Measurements from ENCODE around the gene STMN3.

Gene STMN3

DNA sequence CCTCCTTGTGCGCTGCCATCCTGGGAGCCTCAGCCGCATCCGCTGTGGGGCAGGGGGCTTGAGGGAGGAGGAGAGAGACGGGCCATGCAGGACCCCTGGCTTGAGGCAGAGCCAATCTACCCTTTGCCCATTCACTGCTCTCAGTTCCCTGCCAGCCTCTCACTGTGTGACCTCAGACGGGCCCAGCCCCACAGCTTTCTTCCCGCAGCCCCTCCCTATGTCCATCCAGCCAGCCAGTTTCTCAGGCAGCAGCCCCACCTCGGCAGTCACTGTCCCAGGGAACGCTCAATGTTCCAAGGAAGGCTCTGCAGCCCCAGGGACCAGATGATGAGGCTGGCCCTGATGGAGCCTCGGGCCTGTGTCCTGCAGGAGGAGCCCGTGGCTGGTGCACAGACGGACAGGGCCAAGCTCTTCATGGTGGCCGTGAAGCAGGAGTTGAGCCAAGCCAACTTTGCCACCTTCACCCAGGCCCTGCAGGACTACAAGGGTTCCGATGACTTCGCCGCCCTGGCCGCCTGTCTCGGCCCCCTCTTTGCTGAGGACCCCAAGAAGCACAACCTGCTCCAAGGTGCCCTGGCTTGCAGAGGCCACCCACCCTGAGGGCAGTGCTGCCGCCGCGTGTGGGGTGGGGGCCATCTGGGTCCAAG, 39.3 kb upstream of the STMN3 start:
- no peak for DNase-seq (ENCODE audit: low spot score)

DNA sequence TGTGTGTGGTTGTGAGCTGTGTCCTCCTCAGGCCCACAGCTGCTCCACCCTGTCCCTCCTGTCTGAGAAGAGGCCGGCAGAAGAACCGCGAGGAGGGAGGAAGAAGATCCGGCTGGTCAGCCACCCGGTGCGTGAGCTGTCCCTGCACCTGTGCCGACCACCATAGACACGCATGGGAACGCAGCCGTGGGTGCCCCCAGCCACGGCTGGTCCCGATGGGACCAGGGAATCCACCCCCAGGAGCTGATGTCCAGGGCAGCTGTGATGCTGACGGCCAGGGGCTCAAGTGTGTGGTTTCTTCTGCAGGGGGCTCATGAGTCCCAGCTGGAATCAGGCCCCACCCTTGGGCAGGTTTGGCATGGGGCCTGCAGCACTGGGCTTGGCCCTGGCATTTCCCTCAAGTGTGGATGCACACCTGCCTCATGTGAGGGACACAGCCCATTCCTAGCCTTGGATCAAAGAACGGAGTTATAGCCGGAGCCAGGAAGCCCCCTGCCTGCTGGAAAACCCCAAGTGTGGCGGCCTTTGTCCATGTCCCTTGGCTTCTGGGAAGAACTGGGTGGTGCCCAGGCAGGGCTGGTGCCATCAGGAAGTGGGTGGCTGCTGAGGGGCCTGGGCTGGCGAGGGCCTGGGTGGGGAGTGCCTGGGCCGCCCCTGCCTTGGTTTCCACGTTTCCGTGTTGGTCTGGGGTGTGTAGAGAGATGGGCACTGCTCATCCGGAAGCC, 38.6 kb upstream of the STMN3 start:
- DNase-seq (ENCODE audit: low spot score) = no peak

DNA sequence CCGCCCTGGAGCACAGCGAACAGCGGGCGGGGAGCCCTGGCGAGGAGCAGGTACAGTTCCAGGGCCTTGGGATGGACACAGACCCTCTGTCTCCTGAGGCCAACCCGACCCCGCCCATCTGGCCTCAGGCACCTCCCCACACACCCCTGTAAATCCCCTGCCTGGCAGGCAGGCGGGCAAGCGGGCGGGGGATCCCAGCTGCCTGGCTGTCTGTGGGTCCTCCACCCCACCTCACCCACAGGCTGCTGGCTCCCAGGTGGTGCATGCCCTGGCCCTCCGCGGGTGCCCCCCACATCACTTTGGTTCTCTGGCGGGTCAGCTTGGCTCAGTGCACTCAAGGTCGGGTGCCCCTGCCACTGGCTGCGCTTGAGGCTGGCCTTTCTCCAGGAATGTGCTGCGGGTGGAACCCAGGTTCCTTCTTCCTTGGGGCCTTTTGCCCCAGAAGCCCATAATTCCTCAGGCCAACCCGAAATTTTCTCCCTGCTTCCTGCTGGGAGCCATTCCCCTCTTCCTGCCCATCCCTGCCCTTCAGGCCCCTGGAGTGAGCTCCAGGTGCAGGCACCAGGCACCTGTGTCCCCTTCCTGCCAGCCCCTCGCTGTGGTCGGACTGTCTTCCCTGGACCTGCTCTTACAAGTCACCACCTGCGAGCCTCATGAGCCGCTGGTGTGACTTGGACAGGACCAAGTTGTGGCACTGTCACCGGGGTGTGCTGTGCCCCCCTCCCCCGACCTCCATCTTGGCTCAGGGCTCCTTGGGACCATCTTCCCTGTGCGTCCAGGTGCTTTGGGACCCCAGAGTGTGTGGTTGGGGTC, 37.9 kb upstream of the STMN3 start:
- DNase-seq (ENCODE audit: low spot score) = no peak

DNA sequence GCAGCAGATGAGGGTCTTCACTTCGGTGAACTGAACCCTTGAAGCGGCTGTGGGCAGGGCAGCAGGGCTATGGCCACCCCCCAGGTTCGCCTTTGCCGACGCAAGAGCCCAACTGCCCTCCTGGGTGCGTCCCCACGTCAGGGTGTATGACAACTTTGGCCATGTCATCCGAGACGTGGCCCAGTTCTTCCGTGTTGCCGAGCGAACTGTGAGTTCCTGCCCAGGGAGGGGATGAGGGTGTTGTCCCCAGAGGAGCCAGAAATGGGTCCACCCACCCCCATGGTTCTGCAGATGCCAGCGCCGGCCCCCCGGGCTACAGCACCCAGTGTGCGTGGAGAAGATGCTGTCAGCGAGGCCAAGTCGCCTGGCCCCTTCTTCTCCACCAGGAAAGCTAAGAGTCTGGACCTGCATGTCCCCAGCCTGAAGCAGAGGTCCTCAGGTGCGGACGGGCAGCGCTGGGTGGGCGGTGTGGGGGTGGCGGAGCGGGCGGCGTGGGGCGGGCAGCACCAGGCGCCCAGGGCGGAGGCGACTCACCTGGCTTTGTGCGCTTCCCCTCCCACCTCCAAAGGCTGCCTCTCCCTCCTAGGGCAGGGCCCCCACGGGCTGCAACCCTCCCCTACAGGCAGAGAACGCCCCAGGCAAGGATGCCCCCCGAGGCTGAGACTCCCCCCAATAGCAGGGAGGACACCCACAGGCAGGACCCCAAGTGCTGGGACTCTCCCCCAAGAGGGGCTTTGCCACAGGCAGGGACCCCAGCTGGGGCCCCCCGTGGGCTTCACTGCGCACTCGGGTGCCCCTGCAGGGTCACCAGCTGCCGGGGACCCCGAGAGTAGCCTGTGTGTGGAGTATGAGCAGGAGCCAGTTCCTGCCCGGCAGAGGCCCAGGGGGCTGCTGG, 37.0 kb upstream of the STMN3 start:
- no peak for DNase-seq (ENCODE audit: low spot score)

DNA sequence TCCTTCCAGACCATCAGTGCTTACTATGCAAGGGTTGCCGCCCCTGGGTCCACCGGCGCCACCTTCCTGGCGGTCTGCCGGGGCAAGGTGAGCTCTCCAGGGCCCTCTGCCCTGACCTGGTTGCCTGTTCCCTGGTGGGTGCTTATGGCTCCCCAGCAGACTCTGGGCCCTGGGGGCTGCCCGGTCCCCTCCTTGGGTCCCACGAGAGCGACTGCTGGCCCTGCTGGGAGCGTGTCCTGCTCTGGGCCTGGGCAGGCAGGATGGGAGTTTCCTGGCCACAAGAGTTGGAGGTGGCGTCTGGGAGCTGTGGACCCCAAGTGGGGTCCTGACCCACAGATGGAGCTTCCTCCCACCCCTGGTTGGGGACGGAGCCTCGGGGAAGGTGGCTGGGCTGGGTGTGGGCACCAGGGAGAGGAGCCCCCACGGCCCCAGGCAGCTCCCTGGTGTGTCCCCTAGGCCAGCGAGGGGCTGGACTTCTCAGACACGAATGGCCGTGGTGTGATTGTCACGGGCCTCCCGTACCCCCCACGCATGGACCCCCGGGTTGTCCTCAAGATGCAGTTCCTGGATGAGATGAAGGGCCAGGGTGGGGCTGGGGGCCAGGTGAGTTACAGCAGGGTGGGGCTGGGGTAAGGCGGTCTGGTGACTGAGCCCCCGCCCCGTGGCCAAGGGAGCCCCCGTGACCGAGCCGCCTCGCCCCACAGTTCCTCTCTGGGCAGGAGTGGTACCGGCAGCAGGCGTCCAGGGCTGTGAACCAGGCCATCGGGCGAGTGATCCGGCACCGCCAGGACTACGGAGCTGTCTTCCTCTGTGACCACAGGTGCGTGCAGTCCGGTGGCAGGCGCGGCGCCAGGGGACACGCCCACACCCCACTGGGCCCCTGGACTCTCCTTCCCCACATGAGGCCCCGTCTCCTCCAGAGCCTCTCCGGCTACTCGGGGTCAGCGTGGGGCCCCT, 36.1 kb upstream of the STMN3 start:
- DNase-seq (ENCODE audit: low spot score) = no peak

DNA sequence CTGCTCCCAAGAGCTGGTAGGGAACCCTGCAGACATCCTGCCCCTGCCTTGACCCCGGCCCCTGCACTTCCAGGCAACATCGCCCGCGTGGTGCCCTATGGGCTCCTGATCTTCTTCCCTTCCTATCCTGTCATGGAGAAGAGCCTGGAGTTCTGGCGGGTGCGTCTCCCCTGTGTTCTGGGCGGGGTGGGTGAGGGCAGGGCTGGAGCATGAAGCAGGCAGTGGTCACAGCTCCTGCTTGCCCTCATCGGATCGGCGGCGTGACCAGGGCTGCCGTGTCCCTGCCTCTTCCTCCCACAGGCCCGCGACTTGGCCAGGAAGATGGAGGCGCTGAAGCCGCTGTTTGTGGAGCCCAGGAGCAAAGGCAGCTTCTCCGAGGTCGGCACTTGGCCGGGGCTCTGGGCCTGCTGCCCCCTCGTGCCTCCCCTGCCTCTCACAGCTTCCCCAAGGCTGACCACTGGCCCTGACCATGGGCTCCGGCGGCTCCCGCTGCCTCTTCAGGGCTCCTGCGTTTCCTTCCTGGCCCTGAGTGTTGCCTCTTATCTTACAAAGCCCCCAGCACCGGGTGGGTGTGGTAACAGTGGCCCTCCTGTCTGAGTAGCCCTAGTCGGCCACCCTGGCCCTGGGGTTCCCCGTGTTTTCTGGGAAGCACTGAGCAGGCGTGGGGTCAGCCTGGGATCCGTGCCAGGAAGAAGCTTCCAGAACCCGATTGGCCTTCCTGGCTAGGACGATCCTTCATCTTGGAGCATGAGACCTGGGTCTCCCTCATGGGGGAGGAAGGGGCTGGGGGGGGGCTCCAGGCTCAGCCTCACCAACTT, 35.2 kb upstream of the STMN3 start:
- no peak for DNase-seq (ENCODE audit: low spot score)

DNA sequence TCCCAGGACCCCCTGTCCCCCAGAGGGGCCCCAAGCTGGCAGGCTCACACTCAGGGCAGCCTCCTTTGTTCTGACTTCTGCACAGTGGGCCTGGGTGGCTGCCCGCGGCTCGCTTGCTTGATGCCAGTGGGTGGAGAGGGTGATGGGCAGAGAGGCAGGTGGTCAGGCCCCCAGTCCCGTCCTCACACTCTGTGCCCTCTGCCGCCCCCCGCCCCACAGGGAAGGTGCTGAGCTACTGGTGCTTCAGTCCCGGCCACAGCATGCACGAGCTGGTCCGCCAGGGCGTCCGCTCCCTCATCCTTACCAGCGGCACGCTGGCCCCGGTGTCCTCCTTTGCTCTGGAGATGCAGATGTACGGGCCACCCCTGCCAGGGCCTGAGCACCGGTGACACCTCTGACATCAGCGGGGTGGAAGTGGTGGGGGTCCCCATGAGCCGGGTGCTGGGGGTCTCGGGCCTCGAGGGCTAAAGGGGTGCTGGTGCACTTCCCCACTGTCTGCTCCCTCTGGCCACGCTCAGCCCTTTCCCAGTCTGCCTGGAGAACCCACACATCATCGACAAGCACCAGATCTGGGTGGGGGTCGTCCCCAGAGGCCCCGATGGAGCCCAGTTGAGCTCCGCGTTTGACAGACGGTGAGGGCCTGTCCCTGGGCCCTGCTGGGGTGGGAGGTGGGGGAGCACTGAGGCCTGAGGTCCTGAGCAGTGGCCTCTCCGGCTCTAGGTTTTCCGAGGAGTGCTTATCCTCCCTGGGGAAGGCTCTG, 34.4 kb upstream of the STMN3 start:
- no peak for DNase-seq (ENCODE audit: low spot score)

DNA sequence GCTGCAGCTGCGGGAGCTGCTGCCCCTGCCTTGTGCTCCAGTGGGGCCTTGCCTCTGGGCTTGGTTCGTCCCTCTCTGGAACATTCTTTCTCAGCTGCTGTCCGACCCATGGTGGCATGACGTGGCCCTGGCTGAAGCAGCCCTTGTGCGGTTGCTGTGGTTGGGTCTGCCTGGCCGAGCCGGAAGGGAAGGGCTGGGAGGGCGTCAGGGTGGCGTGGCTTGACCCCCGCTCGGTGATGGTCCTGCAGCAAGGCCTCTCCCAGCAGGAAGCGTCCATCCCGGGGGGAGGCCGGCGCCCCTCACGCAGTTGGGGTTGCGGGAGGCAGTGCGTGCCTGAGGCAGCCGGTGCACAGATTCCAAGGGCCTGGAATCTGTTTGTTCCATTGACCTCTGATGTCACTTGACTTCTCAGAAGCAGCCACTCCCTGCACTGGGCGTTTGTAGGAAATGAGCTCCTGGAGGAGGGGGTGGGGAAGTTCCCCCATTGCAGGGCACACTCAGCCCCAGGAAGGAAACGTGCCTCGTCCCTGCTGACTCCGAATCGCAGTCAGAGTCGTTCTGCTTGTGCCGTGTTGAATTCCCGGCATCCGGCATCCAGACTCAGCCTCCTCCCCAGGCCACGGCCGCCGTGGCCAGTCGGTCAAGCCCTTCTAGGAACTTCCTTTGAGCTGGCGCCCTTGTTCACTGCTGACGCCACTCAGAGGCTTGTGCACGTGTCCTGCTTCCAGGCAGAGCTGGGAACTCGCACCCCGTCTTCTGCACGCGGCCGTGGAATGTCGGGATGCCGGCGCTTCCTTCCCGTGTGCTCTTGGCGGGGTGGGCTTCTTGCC, 33.5 kb upstream of the STMN3 start:
- DNase-seq (ENCODE audit: low spot score) = peak; percentile 71

DNA sequence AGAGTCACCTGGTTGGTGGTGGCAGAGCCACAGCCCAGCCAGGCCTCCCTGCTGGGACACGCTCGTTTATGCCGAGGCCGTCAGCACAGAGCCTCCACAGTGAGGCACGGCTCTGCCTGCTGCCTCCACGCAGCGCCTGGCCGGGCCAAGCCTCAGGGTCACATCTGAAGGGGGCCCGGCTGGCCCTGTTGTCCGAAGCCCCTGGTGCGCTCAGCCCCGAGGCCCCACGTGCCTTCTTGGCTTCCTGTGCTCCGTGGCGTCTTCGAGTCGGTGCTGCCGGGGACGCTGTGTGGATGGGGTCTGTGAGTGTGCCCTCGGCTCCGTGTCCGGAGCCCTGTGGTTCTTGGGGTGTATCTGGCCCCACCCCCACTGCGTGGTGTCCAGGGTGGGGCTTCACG, 32.9 kb upstream of the STMN3 start:
- no peak for DNase-seq (ENCODE audit: low spot score)

DNA sequence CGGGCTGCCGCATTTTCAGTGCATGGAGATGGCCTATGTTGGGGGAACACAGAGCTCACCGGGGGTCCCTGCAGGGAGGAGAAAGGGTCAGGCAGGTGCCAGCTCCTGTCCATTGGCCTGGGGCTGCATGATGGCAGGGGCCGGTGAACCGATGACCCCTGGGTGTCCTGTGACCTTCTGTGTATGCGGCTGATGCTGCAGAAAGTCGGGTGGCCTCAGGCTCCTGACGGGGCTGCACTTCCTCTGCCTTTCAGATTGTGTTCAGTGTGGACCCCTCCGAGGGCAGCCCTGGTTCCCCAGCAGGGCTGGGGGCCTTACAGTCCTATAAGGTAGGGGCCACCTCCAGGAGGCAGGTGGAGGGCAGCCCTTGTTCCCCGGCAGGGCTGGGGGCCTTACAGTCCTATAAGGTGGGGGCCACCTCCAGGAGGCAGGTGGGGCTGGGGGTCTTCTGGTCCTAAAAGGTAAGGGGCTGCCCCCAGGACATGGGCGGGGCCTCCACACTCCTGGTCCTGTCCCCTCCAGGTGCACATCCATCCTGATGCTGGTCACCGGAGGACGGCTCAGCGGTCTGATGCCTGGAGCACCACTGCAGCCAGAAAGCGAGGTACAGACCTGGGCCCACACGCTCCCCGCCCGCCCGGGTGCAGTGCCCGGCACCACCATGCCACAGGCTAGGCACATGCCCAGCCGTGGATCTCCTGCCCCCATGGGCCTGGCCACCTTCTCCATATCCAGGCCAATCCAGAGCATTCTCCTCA, 32.2 kb upstream of the STMN3 start:
- DNase-seq (ENCODE audit: low spot score) = no peak

DNA sequence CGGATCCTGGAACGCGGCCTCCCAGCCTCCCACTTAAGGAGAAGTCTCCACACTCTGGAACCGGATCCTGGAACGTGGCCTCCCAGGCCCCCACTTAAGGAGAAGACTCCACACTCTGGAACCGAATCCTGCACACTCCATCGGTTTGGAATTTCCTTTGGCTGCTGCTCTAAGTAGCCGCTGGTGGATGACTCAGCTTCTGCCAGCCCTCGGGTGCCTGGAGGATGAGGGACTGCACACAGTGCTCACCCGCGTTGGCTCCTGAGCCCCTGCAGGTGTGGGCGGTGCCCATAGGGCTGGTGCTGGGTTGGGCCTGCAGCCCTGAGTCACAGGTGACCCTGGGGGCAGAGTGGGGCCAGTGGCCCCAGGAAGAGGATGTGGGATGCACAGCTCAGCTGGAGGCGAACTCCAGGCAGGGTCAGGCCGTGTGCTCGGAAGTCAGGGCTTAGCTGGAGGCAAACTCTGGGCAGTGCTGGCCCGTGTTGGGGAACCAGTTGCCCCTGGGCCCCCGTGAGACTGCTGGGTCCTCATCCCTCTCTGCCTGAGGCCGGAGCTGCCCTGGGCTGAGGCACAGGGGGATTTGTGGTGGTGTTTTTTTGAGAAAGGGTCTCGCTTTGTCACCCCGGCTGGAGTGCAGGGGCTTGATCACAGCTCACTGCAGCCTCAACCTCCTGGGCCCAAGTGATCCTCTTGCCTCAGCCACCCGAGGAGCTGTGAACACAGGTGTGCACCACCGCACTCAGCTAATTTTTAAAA, 29.3 kb upstream of the STMN3 start:
- no peak for DNase-seq (ENCODE audit: low spot score)

DNA sequence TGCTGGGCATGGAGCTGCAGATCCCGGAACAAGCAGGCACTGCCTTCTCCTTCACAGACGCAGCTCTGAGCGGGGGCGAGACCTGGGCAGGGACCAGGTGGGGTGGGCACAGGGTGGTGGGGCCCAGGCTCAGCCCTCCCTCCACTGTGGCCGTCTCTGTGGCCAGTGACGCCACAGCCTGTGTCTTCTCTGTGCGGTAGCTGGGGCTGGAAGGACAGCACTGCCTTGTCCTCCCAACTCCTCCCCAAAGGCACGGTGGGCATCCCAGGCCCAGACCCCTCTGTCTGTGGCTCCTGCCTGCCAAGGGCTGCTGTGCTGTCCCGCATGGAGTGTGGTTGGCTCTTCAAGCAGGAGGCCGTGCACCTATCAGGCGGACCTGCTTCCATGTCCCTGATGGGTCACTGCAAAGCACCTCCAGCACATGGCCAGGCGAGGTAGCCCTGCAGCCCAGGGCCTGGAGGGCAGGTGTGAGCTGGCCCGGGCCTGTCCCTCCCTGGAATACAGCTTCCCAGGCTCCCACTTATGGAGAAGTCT, 28.5 kb upstream of the STMN3 start:
- DNase-seq (ENCODE audit: low spot score) = no peak

DNA sequence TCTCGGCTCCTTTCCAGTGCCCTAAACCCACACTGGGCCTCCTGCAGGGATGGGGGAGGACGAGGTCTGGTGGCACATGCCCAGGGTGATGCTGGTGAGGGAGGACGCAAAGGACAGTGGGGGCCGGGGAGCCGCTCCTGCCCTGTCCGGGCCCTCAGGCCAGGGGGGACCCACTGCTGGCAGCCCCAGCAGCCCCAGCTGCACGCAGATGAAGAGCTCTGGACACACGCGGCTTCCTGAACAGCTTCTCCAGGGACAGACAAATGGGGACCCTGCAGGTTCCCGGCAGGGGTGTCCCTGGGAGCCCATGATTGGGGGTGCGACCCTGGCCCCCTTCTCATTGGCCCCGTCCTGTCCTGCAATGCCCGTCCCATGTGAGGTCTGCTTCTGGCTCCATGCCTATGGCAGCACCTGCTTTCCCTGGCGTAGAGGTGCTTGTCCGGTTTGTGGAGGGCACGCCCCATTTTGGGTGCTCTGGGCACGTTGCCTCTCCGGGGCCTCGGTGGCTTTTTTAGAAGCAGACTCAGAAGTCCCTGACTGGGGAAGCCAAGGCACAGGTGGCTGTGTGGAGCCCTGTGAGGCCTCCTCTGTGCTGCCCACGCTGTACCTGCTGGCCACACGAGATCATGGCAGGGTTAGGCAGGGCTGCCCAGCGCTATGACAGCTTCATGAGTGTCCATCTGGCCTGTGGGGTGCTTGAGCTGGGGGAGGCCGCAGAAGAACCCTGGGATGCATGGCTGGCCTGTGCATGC, 27.8 kb upstream of the STMN3 start:
- DNase-seq (ENCODE audit: low spot score) = no peak

DNA sequence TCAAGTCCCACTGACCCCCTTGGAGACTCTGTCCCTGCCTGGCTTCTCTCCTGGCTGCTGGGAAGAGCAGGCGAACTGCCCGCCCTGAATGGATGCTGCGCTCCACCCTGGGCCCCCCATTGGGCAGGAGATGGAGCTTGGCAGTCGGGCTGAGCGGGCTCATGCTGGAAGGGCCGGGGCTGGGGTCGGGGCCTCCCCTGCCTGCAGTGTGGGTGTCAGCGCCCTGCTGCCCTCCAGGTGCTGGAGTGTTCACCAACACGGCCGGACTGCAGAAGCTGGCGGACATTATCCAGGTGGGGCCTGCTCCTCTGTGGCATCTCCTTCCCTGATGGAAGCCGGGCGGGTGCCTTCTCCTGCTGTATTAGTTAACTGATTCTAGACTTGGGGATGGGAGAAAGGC, 27.2 kb upstream of the STMN3 start:
- DNase-seq (ENCODE audit: low spot score) = no peak

DNA sequence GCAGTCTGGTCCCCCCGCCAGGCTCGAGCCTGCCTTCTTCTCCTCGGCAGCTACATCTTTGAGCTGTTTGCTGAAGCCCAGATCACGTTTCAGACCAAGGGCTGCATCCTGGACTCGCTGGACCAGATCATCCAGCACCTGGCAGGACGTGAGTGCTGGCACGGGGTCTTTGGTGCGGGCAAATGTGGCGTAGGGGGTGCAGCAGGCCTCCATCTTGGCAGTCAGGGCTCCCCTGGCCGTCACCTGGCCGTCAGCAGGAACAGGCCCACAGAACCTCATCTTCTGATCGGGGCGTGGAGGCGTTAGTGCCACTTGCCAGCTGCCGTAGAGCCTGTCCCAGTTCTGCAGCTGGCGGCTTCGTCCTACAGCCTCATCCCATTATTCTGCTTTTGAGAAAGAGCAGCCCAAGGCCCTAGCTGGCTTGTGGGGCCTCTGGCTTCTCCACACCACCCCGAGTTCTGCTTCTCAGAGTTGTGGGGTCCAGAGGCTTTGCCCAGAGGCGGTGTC, 26.6 kb upstream of the STMN3 start:
- DNase-seq (ENCODE audit: low spot score) = no peak

Measured in SK-N-DZ (cell line).